C4-2B (cell line): ENCODE results near the gene TMEM120A.

ENCODE experiments used
- ZFX ChIP-seq: fragments of 450-650 bp; IDR thresholded peaks from 2 replicates; pipeline ENCODE4 v1.6.1; 2017
- TF ChIP-seq, protein P1 (sequence below): fragments of 450-650 bp; conservative IDR thresholded peaks from 2 replicates; pipeline ENCODE4 v1.5.1; 2017; ENCODE audit warnings: mild to moderate bottlenecking

DNA sequence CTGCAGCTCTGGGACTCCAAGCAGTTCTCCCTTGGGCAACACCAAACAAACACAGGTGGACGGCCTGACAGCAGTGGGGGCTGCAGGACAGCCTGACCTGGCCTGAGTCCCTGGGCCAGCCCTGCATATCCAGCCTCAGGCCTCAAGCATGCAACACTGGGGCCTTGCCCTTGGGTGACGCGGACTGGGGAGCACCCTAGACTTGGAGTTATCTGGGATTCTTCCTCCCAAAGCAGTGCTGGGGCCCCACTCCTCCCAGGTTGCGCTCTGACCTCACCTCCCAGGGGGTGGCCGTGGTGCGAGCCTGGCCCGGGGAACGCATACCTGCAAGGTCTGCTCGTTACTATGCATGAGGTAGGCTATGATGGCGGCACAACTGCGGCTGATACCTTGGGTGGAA, 6.2 kb upstream of the TMEM120A start:
- TF ChIP-seq, protein P1, sequence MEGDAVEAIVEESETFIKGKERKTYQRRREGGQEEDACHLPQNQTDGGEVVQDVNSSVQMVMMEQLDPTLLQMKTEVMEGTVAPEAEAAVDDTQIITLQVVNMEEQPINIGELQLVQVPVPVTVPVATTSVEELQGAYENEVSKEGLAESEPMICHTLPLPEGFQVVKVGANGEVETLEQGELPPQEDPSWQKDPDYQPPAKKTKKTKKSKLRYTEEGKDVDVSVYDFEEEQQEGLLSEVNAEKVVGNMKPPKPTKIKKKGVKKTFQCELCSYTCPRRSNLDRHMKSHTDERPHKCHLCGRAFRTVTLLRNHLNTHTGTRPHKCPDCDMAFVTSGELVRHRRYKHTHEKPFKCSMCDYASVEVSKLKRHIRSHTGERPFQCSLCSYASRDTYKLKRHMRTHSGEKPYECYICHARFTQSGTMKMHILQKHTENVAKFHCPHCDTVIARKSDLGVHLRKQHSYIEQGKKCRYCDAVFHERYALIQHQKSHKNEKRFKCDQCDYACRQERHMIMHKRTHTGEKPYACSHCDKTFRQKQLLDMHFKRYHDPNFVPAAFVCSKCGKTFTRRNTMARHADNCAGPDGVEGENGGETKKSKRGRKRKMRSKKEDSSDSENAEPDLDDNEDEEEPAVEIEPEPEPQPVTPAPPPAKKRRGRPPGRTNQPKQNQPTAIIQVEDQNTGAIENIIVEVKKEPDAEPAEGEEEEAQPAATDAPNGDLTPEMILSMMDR = no peak
- no peak for TF ChIP-seq ZFX
